Endothelial cell of umbilical vein (primary cell): Measurements from ENCODE around the gene AP1M1. TPM values are rescaled to one million over a fixed set of nuclear protein-coding genes. Genes with fewer than 3 reads are reported as not detected.

ENCODE experiments used
- BruUV-seq: library from RNA; stranded (reverse); fragments of 400-500 nt; replicated peaks from 2 replicates; lab custom pipeline; 2021; lab: Mats Ljungman, UMichigan
- CTCF ChIA-PET: fragments of 300-600, 350-600 bp; sonication (Branson Sonifier 250); formaldehyde crosslinking; loops from one replicate; lab custom pipeline; 2021; ENCODE audit warnings: antibody characterized with exemption, inconsistent platforms; lab: Charles Lee
- POLR2A ChIA-PET: fragments of 300-600, 350-600 bp; sonication (Branson Sonifier 250); formaldehyde crosslinking; loops from one replicate; lab custom pipeline; 2021; ENCODE audit warnings: antibody characterized with exemption, inconsistent platforms; lab: Charles Lee
- DNase-seq: peaks from one replicate; pipeline ENCODE4 v3.0.0-alpha.2; 2011; ENCODE audit warnings: low read depth, low spot score
- FAIRE-seq: peaks from 2 replicates; lab custom pipeline; 2011; peaks lifted over from hg19 to GRCh38; lab: Jason Lieb, UNC
- H2AFZ ChIP-seq: 2 replicates; pipeline ENCODE4 v1.6.0; 2012; ENCODE audit warnings: low read depth, low read length, control low read depth, inconsistent platforms
- H3K27ac ChIP-seq: 2 replicates; pipeline ENCODE4 v1.5.1; 2011; ENCODE audit warnings: low read depth, mild to moderate bottlenecking, control low read depth, low read length, moderate library complexity; ENCODE audit not compliant: insufficient read depth
- H3K27me3 ChIP-seq, 2 experiments: 2 replicates each; pipeline versions ENCODE4 v1.6.0 to v1.6.1; 2011; ENCODE audit warnings: low read length in 2 of 2, mixed read lengths in 1 of 2; ENCODE audit not compliant: control insufficient read depth in 2 of 2, insufficient read depth in 2 of 2
- H3K36me3 ChIP-seq, 2 experiments: 2 replicates in 1 of 2; 3 replicates in 1 of 2; pipeline ENCODE4 v1.5.1; 2011; ENCODE audit warnings: low read length in 2 of 2, mild to moderate bottlenecking in 1 of 2, moderate library complexity in 1 of 2; ENCODE audit not compliant: control insufficient read depth in 2 of 2, insufficient read depth in 2 of 2; ENCODE audit errors: extremely low read depth in 1 of 2
- H3K4me1 ChIP-seq: 3 replicates; pipeline ENCODE4 v1.5.1; 2011; ENCODE audit warnings: mild to moderate bottlenecking, low read length; ENCODE audit not compliant: control insufficient read depth, insufficient read depth; ENCODE audit errors: extremely low read depth
- H3K4me2 ChIP-seq: 2 replicates; pipeline ENCODE4 v1.6.1; 2011; ENCODE audit warnings: low read length, control low read depth, mixed read lengths; ENCODE audit not compliant: insufficient read depth
- H3K4me3 ChIP-seq, 3 experiments: fragments of 200-600 bp in 1 of 3; sonication (generic), shearing (Covaris generic) in 1 of 3; replicated peaks in 1 of 3; 2 replicates each; pipeline ENCODE4 v1.5.1; 2011 to 2016; ENCODE audit warnings: control low read depth in 3 of 3, low read length in 3 of 3, mild to moderate bottlenecking in 2 of 3, inconsistent platforms in 1 of 3, low read depth in 1 of 3, moderate library complexity in 1 of 3; ENCODE audit not compliant: insufficient read depth in 1 of 3
- H3K79me2 ChIP-seq: 2 replicates; pipeline ENCODE4 v1.6.0; 2012; ENCODE audit warnings: low read length, inconsistent platforms; ENCODE audit not compliant: control insufficient read depth, insufficient read depth
- H3K9ac ChIP-seq: replicated peaks from 2 replicates; pipeline ENCODE3; 2011; ENCODE audit warnings: low read length, control low read depth; ENCODE audit not compliant: insufficient read depth; ENCODE audit errors: extremely low read depth
- H3K9me1 ChIP-seq: replicated peaks from 3 replicates; pipeline ENCODE4 v1.6.0; 2011; ENCODE audit warnings: mild to moderate bottlenecking, low read length; ENCODE audit not compliant: control insufficient read depth, insufficient read depth; ENCODE audit errors: extremely low read depth
- H3K9me3 ChIP-seq: replicated peaks from 2 replicates; pipeline ENCODE4 v1.5.1; 2012; ENCODE audit warnings: low read length, inconsistent platforms; ENCODE audit not compliant: control insufficient read depth, insufficient read depth
- H4K20me1 ChIP-seq: replicated peaks from 2 replicates; pipeline ENCODE3; 2011; ENCODE audit warnings: mild to moderate bottlenecking, low read length; ENCODE audit not compliant: control insufficient read depth, insufficient read depth; ENCODE audit errors: extremely low read depth
- CTCF ChIP-seq, 2 donors: IDR thresholded peaks; 1 replicate in 1 of 2; 2 replicates in 1 of 2; pipeline ENCODE4 v1.5.1; 2011; ENCODE audit warnings: low read length in 2 of 2, mild to moderate bottlenecking in 2 of 2, moderate library complexity in 2 of 2, control low read depth in 1 of 2, inconsistent platforms in 1 of 2, low read depth in 1 of 2; ENCODE audit not compliant: insufficient read depth in 1 of 2; ENCODE audit errors: extremely low read depth in 1 of 2
- EZH2 ChIP-seq: IDR thresholded peaks from 2 replicates; pipeline ENCODE4 v1.6.1; 2012; ENCODE audit warnings: borderline replicate concordance, low read depth, mild to moderate bottlenecking, moderate library complexity, low read length, inconsistent platforms; ENCODE audit not compliant: severe bottlenecking
- FOS ChIP-seq: IDR thresholded peaks from 2 replicates; pipeline ENCODE4 v1.6.1; 2011; ENCODE audit warnings: mild to moderate bottlenecking, low read length, moderate library complexity, borderline replicate concordance; ENCODE audit not compliant: insufficient read depth
- GATA2 ChIP-seq: IDR thresholded peaks from 2 replicates; pipeline ENCODE4 v1.7.0; 2011; ENCODE audit warnings: low read depth, mild to moderate bottlenecking, moderate library complexity, mixed read lengths, low read length; ENCODE audit not compliant: insufficient read length, insufficient read depth
- JUN ChIP-seq: IDR thresholded peaks from 2 replicates; pipeline ENCODE4 v1.6.1; 2011; ENCODE audit warnings: borderline replicate concordance, low read depth; ENCODE audit not compliant: insufficient read length, insufficient read depth
- MAX ChIP-seq: IDR thresholded peaks from 2 replicates; pipeline ENCODE4 v1.6.1; 2011; ENCODE audit not compliant: insufficient read depth, insufficient read length
- MYC ChIP-seq: IDR thresholded peaks from one replicate; pipeline ENCODE4 v1.6.1; 2011; ENCODE audit warnings: mild to moderate bottlenecking, low read depth, low read length
- POLR2A ChIP-seq: IDR thresholded peaks from 2 replicates; pipeline ENCODE4 v1.6.1; 2012; ENCODE audit warnings: low read depth, mild to moderate bottlenecking, control low read depth, low read length
- POLR2AphosphoS5 ChIP-seq: IDR thresholded peaks from 2 replicates; pipeline ENCODE4 v1.6.1; 2012; ENCODE audit warnings: low read depth, mild to moderate bottlenecking, control low read depth, low read length, moderate library complexity; ENCODE audit not compliant: insufficient read depth
- dilution Hi-C: fragments of 300-500 bp; cut with MboI; formaldehyde crosslinking; loops from one replicate; pipeline ENCODE4 v1.15.0; 2019; ENCODE audit warnings: low sequenced_read_pairs; ENCODE audit not compliant: extremely low pct_ligation_motif_present
- intact Hi-C: fragments of 100-400 bp; cut with micrococcal nuclease; formaldehyde crosslinking; loops from one replicate; pipeline ENCODE4 v1.10.0; 2022
- polyA plus RNA-seq, 4 experiments: library from polyadenylated mRNA; depleted of rRNA in 3 of 4; stranded (reverse) in 3 of 4; unstranded in 1 of 4; fragments of >200 nt; gene quantifications; 2 replicates each; pipeline versions ENCODE4 v1.2.1 to v1.2.3, GENCODE V29; 2011 to 2012; ENCODE audit warnings: missing spikeins in 1 of 4
- total RNA-seq: library from RNA; stranded (reverse); gene quantifications from 2 replicates; pipeline ENCODE4 v1.2.3, GENCODE V29; 2021

The AP1M1 gene
- total and polyA plus RNA-seq, 2 donors (not counting 3 experiments of a cell fraction or from before 2014, with no cell fraction given), result 99.3 to 129 TPM

GRCh38 chr19:16206637-16207036, 8.9 kb downstream of the AP1M1 start:
- ChIA-PET CTCF (no interaction called here), POLR2A (no interaction called here)
- intact Hi-C loops, result no loop called here

More at GRCh38 chr19:16206637-16207036, 8.9 kb downstream of the AP1M1 start:
- Histone ChIP-seq H3K4me2 (no peak overlapping the region), H3K27ac (no peak overlapping the region), H3K9me1 (no peaks in the 10 kb centered on the region), H3K4me3 (no peak overlapping the region), H2AFZ (no peak overlapping the region), H3K9ac (no peak overlapping the region), H3K9me3 (no peaks in the 10 kb centered on the region), H3K36me3 (peaks cover 5 to 45% of the 10 kb centered on the region in 2 experiments), H3K27me3 (no peaks in the 10 kb centered on the region), H3K79me2 (peaks cover 22% of the 10 kb centered on the region), H3K4me1 (no peaks in the 10 kb centered on the region), H4K20me1 (no peaks in the 10 kb centered on the region)
- TF ChIP-seq POLR2AphosphoS5 (no peak), FOS (no peak), EZH2 (no peak), MYC (no peak), CTCF (IDR thresholded peaks at IDR 0.05; ENCODE audit: extremely low read depth in 1 of 2, insufficient read depth in 1 of 2, low read depth in 1 of 2, low read length in 2 of 2) (no peak), POLR2A (no peak), JUN (no peak), GATA2 (no peak), MAX (no peak)
- no TSS peak for BruUV-seq
- FAIRE-seq (no peak), DNase-seq (no peak)
- dilution Hi-C loops, result loop anchor here (25.0 kb wide), 1 partner anchor 156 kb away; no protein-coding TSS in a partner anchor
